SK-N-SH (cell line): ENCODE measurements around the gene GFI1B. TPM values are rescaled to one million over a fixed set of nuclear protein-coding genes. Genes with fewer than 3 reads are reported as not detected.

ENCODE experiments used
- CTCF ChIA-PET: fragments of 300-600, 350-600 bp; formaldehyde crosslinking; extraction: SDS; loops from one replicate; lab custom pipeline; 2021; lab: Yijun Ruan, JAX
- POLR2A ChIA-PET: fragments of 350-600 bp; sonication (Branson Sonifier 250); formaldehyde crosslinking; extraction: SDS; loops from one replicate; lab custom pipeline; 2020; ENCODE audit warnings: antibody characterized with exemption, inconsistent platforms; lab: Yijun Ruan, JAX
- DNase-seq: peaks from one replicate; pipeline ENCODE4 v3.0.0; 2012
- H2AFZ ChIP-seq: fragments of 200-600 bp; sonication (generic); 2 replicates; pipeline ENCODE4 v1.8.1; 2016; ENCODE audit warnings: antibody characterized with exemption, mild to moderate bottlenecking, low read depth
- H3F3A ChIP-seq: fragments of 200-600 bp; sonication (generic); replicated peaks from 2 replicates; pipeline ENCODE3; 2016; ENCODE audit warnings: antibody characterized with exemption, mild to moderate bottlenecking; ENCODE audit not compliant: insufficient read depth
- H3K27ac ChIP-seq, 2 experiments: fragments of 200-500 bp in 1 of 2; fragments of 200-600 bp in 1 of 2; sonication (Bioruptor generic) in 1 of 2; sonication (generic), shearing (Covaris generic) in 1 of 2; 2 replicates each; pipeline versions ENCODE4 v1.5.1 to v1.6.1; 2014 to 2016; ENCODE audit warnings: low read depth in 2 of 2, inconsistent platforms in 1 of 2, low read length in 1 of 2, mild to moderate bottlenecking in 1 of 2, mixed read lengths in 1 of 2
- H3K27me3 ChIP-seq: fragments of 200-600 bp; sonication (generic), shearing (Covaris generic); 2 replicates; pipeline ENCODE4 v1.6.1; 2016; ENCODE audit warnings: mixed run types; ENCODE audit not compliant: insufficient read depth
- H3K36me3 ChIP-seq, 2 experiments: fragments of 200-500 bp in 1 of 2; fragments of 200-600 bp in 1 of 2; sonication (Bioruptor generic) in 1 of 2; sonication (generic) in 1 of 2; replicated peaks in 1 of 2; 2 replicates each; pipeline versions ENCODE3 to v1.5.1; 2014 to 2016; ENCODE audit warnings: low read length in 1 of 2, mild to moderate bottlenecking in 1 of 2; ENCODE audit not compliant: insufficient read depth in 2 of 2, control insufficient read depth in 1 of 2
- H3K4me1 ChIP-seq, 2 experiments: fragments of 200-500 bp in 1 of 2; fragments of 200-600 bp in 1 of 2; sonication (Bioruptor generic) in 1 of 2; sonication (generic), shearing (Covaris generic) in 1 of 2; 2 replicates each; pipeline versions ENCODE4 v1.5.1 to v1.6.1; 2014 to 2016; ENCODE audit warnings: low read depth in 1 of 2, low read length in 1 of 2, mixed run types in 1 of 2; ENCODE audit not compliant: insufficient read depth in 2 of 2, control insufficient read depth in 1 of 2
- H3K4me2 ChIP-seq: fragments of 200-600 bp; sonication (generic), shearing (Covaris generic); 2 replicates; pipeline ENCODE4 v1.6.1; 2017; ENCODE audit warnings: mixed run types
- H3K4me3 ChIP-seq, 2 experiments: fragments of 200-500 bp in 1 of 2; fragments of 200-600 bp in 1 of 2; sonication (Bioruptor generic) in 1 of 2; sonication (generic), shearing (Covaris generic) in 1 of 2; 2 replicates each; pipeline versions ENCODE4 v1.5.1 to v1.8.1; 2014 to 2016; ENCODE audit warnings: low read depth in 2 of 2, inconsistent platforms in 1 of 2, low read length in 1 of 2, mild to moderate bottlenecking in 1 of 2, mixed read lengths in 1 of 2, moderate library complexity in 1 of 2
- H3K79me2 ChIP-seq: fragments of 200-600 bp; sonication (generic); 2 replicates; pipeline ENCODE4 v1.8.1; 2017; ENCODE audit warnings: mild to moderate bottlenecking; ENCODE audit not compliant: insufficient read depth
- H3K9ac ChIP-seq: fragments of 200-600 bp; sonication (generic); 2 replicates; pipeline ENCODE4 v1.6.1; 2017; ENCODE audit warnings: mixed run types
- H3K9me2 ChIP-seq: fragments of 200-600 bp; sonication (generic); 2 replicates; pipeline ENCODE4 v1.6.1; 2017; ENCODE audit warnings: mixed run types
- H3K9me3 ChIP-seq: fragments of 200-600 bp; sonication (generic); 2 replicates; pipeline ENCODE4 v1.6.1; 2017; ENCODE audit warnings: mixed run types, mild to moderate bottlenecking, moderate library complexity
- H4K20me1 ChIP-seq: fragments of 200-600 bp; sonication (generic); 2 replicates; pipeline ENCODE4 v1.6.1; 2017; ENCODE audit warnings: mild to moderate bottlenecking, mixed run types; ENCODE audit not compliant: insufficient read depth
- CTCF ChIP-seq: fragments of 200-600 bp; sonication (generic); IDR thresholded peaks from 2 replicates; pipeline ENCODE4 v1.6.1; 2017; ENCODE audit warnings: antibody characterized with exemption, mild to moderate bottlenecking, moderate library complexity
- GABPA ChIP-seq: IDR thresholded peaks from 2 replicates; pipeline ENCODE4 v1.4.0; 2012; ENCODE audit warnings: low read depth, mild to moderate bottlenecking
- IRF3 ChIP-seq: fragments of 150-350 bp; IDR thresholded peaks from 2 replicates; pipeline ENCODE4 v1.6.1; 2016; ENCODE audit warnings: mild to moderate bottlenecking, low read depth, low read length
- MAX ChIP-seq: IDR thresholded peaks from 2 replicates; pipeline ENCODE4 v1.4.0; 2012; ENCODE audit warnings: low read depth
- NRF1 ChIP-seq: IDR thresholded peaks from 2 replicates; pipeline ENCODE4 v1.6.1; 2012; ENCODE audit warnings: low read depth, mild to moderate bottlenecking, low read length
- PBX3 ChIP-seq: IDR thresholded peaks from 2 replicates; pipeline ENCODE4; 2012
- POLR2AphosphoS5 ChIP-seq: IDR thresholded peaks from 2 replicates; pipeline ENCODE4 v1.6.1; 2012; ENCODE audit warnings: low read depth, low read length
- REST ChIP-seq: IDR thresholded peaks from 2 replicates; pipeline ENCODE4 v1.6.1; 2012; ENCODE audit warnings: mild to moderate bottlenecking, low read depth, low read length, moderate library complexity
- RFX5 ChIP-seq: IDR thresholded peaks from 2 replicates; pipeline ENCODE4 v1.6.1; 2012; ENCODE audit warnings: mild to moderate bottlenecking, improper control_type of control experiment, low read length
- SIN3A ChIP-seq: IDR thresholded peaks from 2 replicates; pipeline ENCODE4 v1.6.1; 2012; ENCODE audit warnings: low read depth, mild to moderate bottlenecking, low read length, moderate library complexity, borderline replicate concordance
- TAF1 ChIP-seq: IDR thresholded peaks from 2 replicates; pipeline ENCODE4 v1.6.1; 2012; ENCODE audit warnings: low read depth, mild to moderate bottlenecking, low read length, moderate library complexity, borderline replicate concordance
- USF1 ChIP-seq: IDR thresholded peaks from 2 replicates; pipeline ENCODE4 v1.4.0; 2012; ENCODE audit warnings: low read depth, borderline replicate concordance
- USF2 ChIP-seq: fragments of 150-350 bp; IDR thresholded peaks from 2 replicates; pipeline ENCODE4 v1.6.1; 2017; ENCODE audit warnings: antibody characterized with exemption, low read length, low read depth, borderline replicate concordance
- YY1 ChIP-seq: IDR thresholded peaks from 2 replicates; pipeline ENCODE4 v1.4.0; 2012; ENCODE audit warnings: low read depth, mild to moderate bottlenecking
- WGBS: methylation state at CpG from one replicate; pipeline ENCODE4 v1.1.6; 2017; ENCODE audit warnings: low lambda C conversion rate; 5-methylcytosine and 5-hydroxymethylcytosine counted together
- polyA plus RNA-seq, 3 experiments: library from polyadenylated mRNA; depleted of rRNA; stranded (reverse); fragments of >200 nt; gene quantifications; 2 replicates each; pipeline ENCODE4 v1.2.3, GENCODE V29; 2012

Gene GFI1B
- polyA plus RNA-seq, 1 of the 3 experiments (the other 2 are of a cell fraction) = not detected

GRCh38 chr9:132969783-132970182 lies 8.7 kb upstream of the GFI1B start:
- H3K27me3 ChIP-seq = peaks cover 25% of the 10 kb centered on the region; the same call in 1 of the 2 replicates
- H3K9me3 ChIP-seq = no peaks in the 10 kb centered on the region
- H3K9me2 ChIP-seq = no peaks in the 10 kb centered on the region
- POLR2A ChIA-PET = no interaction called here
- H3K4me1 ChIP-seq = peaks cover 0 to 2% of the 10 kb centered on the region in 2 experiments; a peak in 1 of 4 replicates
- H3K79me2 ChIP-seq = no peaks in the 10 kb centered on the region
- CTCF ChIA-PET = interaction anchor here (1.0 to 1.3 kb wide), 2 partner anchors 8 to 72 kb away, joined by 3 read pairs; no protein-coding TSS in a partner anchor
- H3K4me2 ChIP-seq = no peak overlapping the region
- H3K9ac ChIP-seq = no peak overlapping the region
- 63% methylated on average over 7 of the region's 7 CpGs for WGBS
- H3K4me3 ChIP-seq = no peak overlapping the region
- TF ChIP-seq GABPA (no peak), CTCF (no peak), POLR2AphosphoS5 (no peak), NRF1 (no peak), USF1 (no peak), PBX3 (no peak), REST (no peak), USF2 (no peak), YY1 (no peak), MAX (no peak), IRF3 (no peak), TAF1 (no peak), SIN3A (no peak), RFX5 (no peak)
- no peaks in the 10 kb centered on the region for H3K36me3 ChIP-seq
- no peak overlapping the region for H2AFZ ChIP-seq
- H3F3A ChIP-seq = no peaks in the 10 kb centered on the region
- H4K20me1 ChIP-seq = no peaks in the 10 kb centered on the region
- no peak for DNase-seq
- H3K27ac ChIP-seq = no peak overlapping the region
